Measurements from ENCODE around the gene HOXB9.

GRCh38 chr17:48590607-48591161 lies 35.5 kb downstream of the HOXB9 start:
- TF ChIP-seq CTCF (IDR thresholded peaks at IDR 0.05) (no peak), POLR2A (IDR thresholded peaks at IDR 0.05) (no peak)
